H1 (cell line): ENCODE data around the gene RUVBL2. TPM values are rescaled to one million over a fixed set of nuclear protein-coding genes. Genes with fewer than 3 reads are reported as not detected.

ENCODE experiments used
- CTCF ChIA-PET: fragments of 300-600 bp; sonication (Branson Sonifier 250); formaldehyde crosslinking; loops from one replicate; lab custom pipeline; 2021; ENCODE audit not compliant: partially characterized antibody; lab: Charles Lee
- POLR2A ChIA-PET: fragments of 300-600 bp; sonication (Branson Sonifier 250); formaldehyde crosslinking; loops from one replicate; lab custom pipeline; 2021; ENCODE audit warnings: inconsistent platforms; ENCODE audit not compliant: partially characterized antibody; lab: Charles Lee
- DNase-seq, 2 experiments: peaks; one replicate each; pipeline versions ENCODE4 v3.0.0 to v3.0.0-alpha.2; 2010 to 2022; ENCODE audit warnings: low spot score in 2 of 2, low read depth in 1 of 2, mixed read lengths in 1 of 2
- FAIRE-seq: peaks from 2 replicates; lab custom pipeline; 2011; peaks lifted over from hg19 to GRCh38; lab: Jason Lieb, UNC
- H2AFZ ChIP-seq: 2 replicates; pipeline ENCODE4 v1.8.1; 2012; ENCODE audit warnings: low read length, inconsistent platforms
- H2AK5ac ChIP-seq: 2 replicates; pipeline ENCODE4 v1.6.1; 2013; ENCODE audit warnings: low read depth, low read length
- H2BK120ac ChIP-seq: replicated peaks from 2 replicates; pipeline ENCODE3; 2013; ENCODE audit warnings: low read depth, low read length, inconsistent platforms
- H2BK12ac ChIP-seq: 2 replicates; pipeline ENCODE4 v1.6.1; 2013; ENCODE audit warnings: low read depth, low read length
- H2BK15ac ChIP-seq: 2 replicates; pipeline ENCODE4 v1.6.1; 2013; ENCODE audit warnings: low read length
- H2BK20ac ChIP-seq: 2 replicates; pipeline ENCODE4 v1.6.1; 2013; ENCODE audit warnings: low read length
- H2BK5ac ChIP-seq: 2 replicates; pipeline ENCODE4 v1.6.1; 2013; ENCODE audit warnings: low read depth, low read length
- H3K14ac ChIP-seq: 2 replicates; pipeline ENCODE4 v1.6.1; 2013; ENCODE audit warnings: inconsistent platforms; ENCODE audit not compliant: insufficient read length
- H3K18ac ChIP-seq: 2 replicates; pipeline ENCODE4 v1.6.1; 2013; ENCODE audit warnings: low read length; ENCODE audit errors: extremely low read depth
- H3K23ac ChIP-seq: 2 replicates; pipeline ENCODE4 v1.6.1; 2013; ENCODE audit warnings: inconsistent platforms; ENCODE audit not compliant: insufficient read length
- H3K23me2 ChIP-seq: 2 replicates; pipeline ENCODE4 v1.6.1; 2013; ENCODE audit warnings: low read depth, low read length
- H3K27ac ChIP-seq: 2 replicates; pipeline ENCODE4 v1.6.1; 2011; ENCODE audit warnings: low read depth, low read length, inconsistent platforms
- H3K27me3 ChIP-seq, 4 experiments: replicated peaks in 1 of 4; 1 replicate in 1 of 4; 2 replicates in 3 of 4; pipeline versions ENCODE4 v1.6.1 to v1.8.1; 2011 to 2013; ENCODE audit warnings: low read length in 3 of 4, mild to moderate bottlenecking in 3 of 4, inconsistent platforms in 2 of 4, mixed read lengths in 2 of 4, moderate library complexity in 1 of 4; ENCODE audit not compliant: control insufficient read depth in 3 of 4, insufficient read depth in 3 of 4; ENCODE audit errors: extremely low read depth in 1 of 4
- H3K36me3 ChIP-seq, 4 experiments: 2 replicates each; pipeline versions ENCODE4 v1.6.1 to v1.8.1; 2011 to 2013; ENCODE audit warnings: mild to moderate bottlenecking in 4 of 4, low read length in 3 of 4, moderate library complexity in 2 of 4, control low read depth in 1 of 4, inconsistent platforms in 1 of 4; ENCODE audit not compliant: insufficient read depth in 4 of 4, control insufficient read depth in 2 of 4
- H3K4ac ChIP-seq: replicated peaks from 2 replicates; pipeline ENCODE3; 2013; ENCODE audit warnings: low read length, low read depth, mixed read lengths, inconsistent platforms; ENCODE audit not compliant: insufficient read length
- H3K4me1 ChIP-seq, 4 experiments: replicated peaks in 1 of 4; 1 replicate in 1 of 4; 2 replicates in 3 of 4; pipeline versions ENCODE4 v1.6.1 to v1.8.1; 2011 to 2013; ENCODE audit warnings: low read length in 3 of 4, inconsistent platforms in 2 of 4, mixed read lengths in 1 of 4; ENCODE audit not compliant: insufficient read depth in 4 of 4, control insufficient read depth in 3 of 4
- H3K4me2 ChIP-seq, 2 experiments: 2 replicates each; pipeline versions ENCODE4 v1.6.1 to v1.8.1; 2011 to 2013; ENCODE audit warnings: low read depth in 2 of 2, low read length in 2 of 2, control low read depth in 1 of 2, inconsistent platforms in 1 of 2, mild to moderate bottlenecking in 1 of 2; ENCODE audit not compliant: insufficient read depth in 1 of 2
- H3K4me3 ChIP-seq, 4 experiments: fragments of 200-600, 300-600 bp in 1 of 4; sonication (generic), shearing (Covaris generic), sonication (Bioruptor Twin) in 1 of 4; 2 replicates each; pipeline versions ENCODE4 v1.5.1 to v1.8.1; 2011 to 2016; ENCODE audit warnings: low read length in 4 of 4, low read depth in 3 of 4, control low read depth in 2 of 4, inconsistent platforms in 2 of 4, mild to moderate bottlenecking in 2 of 4, mixed read lengths in 1 of 4, moderate library complexity in 1 of 4; ENCODE audit not compliant: insufficient read depth in 2 of 4; ENCODE audit errors: extremely low read depth in 1 of 4
- H3K56ac ChIP-seq: replicated peaks from 2 replicates; pipeline ENCODE3; 2013; ENCODE audit warnings: low read depth, mild to moderate bottlenecking, mixed read lengths, low read length, inconsistent platforms; ENCODE audit not compliant: insufficient read length
- H3K79me1 ChIP-seq: 2 replicates; pipeline ENCODE4 v1.6.1; 2013; ENCODE audit warnings: low read depth, low read length, control low read depth
- H3K79me2 ChIP-seq, 2 experiments: 2 replicates each; pipeline versions ENCODE4 v1.6.1 to v1.8.1; 2012 to 2013; ENCODE audit warnings: low read length in 2 of 2, mild to moderate bottlenecking in 2 of 2, inconsistent platforms in 1 of 2; ENCODE audit not compliant: insufficient read depth in 2 of 2, control insufficient read depth in 1 of 2
- H3K9ac ChIP-seq, 4 experiments: replicated peaks in 1 of 4; 1 replicate in 1 of 4; 2 replicates in 3 of 4; pipeline versions ENCODE4 v1.6.1 to v1.8.1; 2011 to 2013; ENCODE audit warnings: low read depth in 3 of 4, low read length in 3 of 4, control low read depth in 2 of 4, mild to moderate bottlenecking in 2 of 4, moderate library complexity in 2 of 4, inconsistent platforms in 1 of 4; ENCODE audit errors: extremely low read depth in 1 of 4
- H3K9me3 ChIP-seq, 2 experiments: 2 replicates each; pipeline versions ENCODE4 v1.6.1 to v1.8.1; 2012 to 2013; ENCODE audit warnings: mild to moderate bottlenecking in 2 of 2, moderate library complexity in 2 of 2, control low read depth in 1 of 2, inconsistent platforms in 1 of 2, low read depth in 1 of 2, low read length in 1 of 2, mixed read lengths in 1 of 2; ENCODE audit not compliant: insufficient read depth in 2 of 2
- H4K20me1 ChIP-seq, 2 experiments: replicated peaks in 1 of 2; 2 replicates each; pipeline versions ENCODE3 to v1.8.1; 2011 to 2013; ENCODE audit warnings: inconsistent platforms in 2 of 2, low read length in 2 of 2, mild to moderate bottlenecking in 1 of 2; ENCODE audit not compliant: insufficient read depth in 2 of 2, control insufficient read depth in 1 of 2
- H4K5ac ChIP-seq: 2 replicates; pipeline ENCODE4 v1.6.1; 2013; ENCODE audit warnings: low read length, low read depth, mixed read lengths, inconsistent platforms; ENCODE audit not compliant: insufficient read length
- H4K8ac ChIP-seq: 2 replicates; pipeline ENCODE4 v1.8.0; 2013; ENCODE audit warnings: mild to moderate bottlenecking, moderate library complexity, low read length, inconsistent platforms; ENCODE audit not compliant: insufficient read depth; ENCODE audit errors: extremely low read depth
- H4K91ac ChIP-seq: replicated peaks from 2 replicates; pipeline ENCODE3; 2013; ENCODE audit warnings: low read length, mixed read lengths, inconsistent platforms; ENCODE audit not compliant: insufficient read length
- KDM4A ChIP-seq: IDR thresholded peaks from one replicate; pipeline ENCODE4 v1.7.1; 2012; ENCODE audit warnings: low read depth, mild to moderate bottlenecking, moderate library complexity, low read length, inconsistent platforms; ENCODE audit not compliant: severe bottlenecking
- KDM5A ChIP-seq: fragments of 200-600 bp; IDR thresholded peaks from 2 replicates; pipeline ENCODE4 v1.7.1; 2012; ENCODE audit warnings: mild to moderate bottlenecking, low read length, inconsistent platforms, mixed read lengths
- POU5F1 ChIP-seq: IDR thresholded peaks from 2 replicates; pipeline ENCODE4 v1.6.1; 2011; ENCODE audit warnings: low read depth, mild to moderate bottlenecking, low read length, moderate library complexity
- SAP30 ChIP-seq: fragments of 300-600 bp; sonication (generic); IDR thresholded peaks from 2 replicates; pipeline ENCODE4 v1.7.1; 2012; ENCODE audit warnings: low read length, moderate library complexity, mild to moderate bottlenecking, inconsistent platforms; ENCODE audit not compliant: insufficient read depth, insufficient replicate concordance
- SIN3A ChIP-seq, 2 experiments: IDR thresholded peaks in 1 of 2; conservative IDR thresholded peaks in 1 of 2; 2 replicates each; pipeline ENCODE4 v1.6.1; 2011 to 2012; ENCODE audit warnings: low read length in 2 of 2, improper control_type of control experiment in 1 of 2, low read depth in 1 of 2, mild to moderate bottlenecking in 1 of 2
- WGBS, 2 experiments: shearing (Covaris generic) in 1 of 2; methylation state at CpG; one replicate each; pipeline versions ENCODE4 v1.1.6 to v1.1.7; 2013 to 2015; ENCODE audit warnings: low lambda C conversion rate in 2 of 2, mixed read lengths in 2 of 2, inconsistent platforms in 1 of 2, low coverage in 1 of 2, missing lambda C conversion rate in 1 of 2; ENCODE audit not compliant: insufficient replicate concordance in 2 of 2, insufficient coverage in 1 of 2, insufficient read length in 1 of 2; ENCODE audit errors: extremely low coverage in 1 of 2, missing lambda C conversion rate in 1 of 2; 5-methylcytosine and 5-hydroxymethylcytosine counted together
- polyA plus RNA-seq, 7 experiments: library from polyadenylated mRNA; depleted of rRNA in 3 of 7; stranded (reverse) in 5 of 7; unstranded in 2 of 7; fragments of >200 nt in 5 of 7; fragments of 200-250 nt in 2 of 7; gene quantifications; 1 replicate in 5 of 7; 2 replicates in 1 of 7; 4 replicates in 1 of 7; pipeline versions ENCODE4 v1.2.1 to v1.2.3, GENCODE V29; 2011 to 2013; ENCODE audit warnings: missing spikeins in 2 of 7, mixed read lengths in 2 of 7
- total RNA-seq: library from RNA; stranded (reverse); fragmentation: NEBNext Ultra II Directional; extraction: Animal tissue kit (Norgen Biotek cat#: 25700); gene quantifications from 2 replicates; pipeline ENCODE4 v1.2.1, GENCODE V29; 2021

The RUVBL2 gene
- total and polyA plus RNA-seq, 2 of the 8 experiments (the other 6 are each of a cell fraction or from before 2014, with no cell fraction given) = 152 to 247 TPM

GRCh38 chr19:48994035-48994386 is 324 bp downstream of the RUVBL2 start:
- no peak overlapping the region for H2AFZ ChIP-seq
- H3K14ac ChIP-seq = no peak overlapping the region
- peak overlapping the region; percentile 29 for H4K5ac ChIP-seq
- H3K9me3 ChIP-seq = no peaks in the 10 kb centered on the region
- H3K36me3 ChIP-seq = peaks cover 0 to 6% (median 0%) of the 10 kb centered on the region in 4 experiments; a peak in 1 of 8 replicates
- no peak overlapping the region for H3K18ac ChIP-seq
- peaks cover under 1 to 12% of the 10 kb centered on the region in 2 experiments for H4K20me1 ChIP-seq
- WGBS, 2 experiments = 8% methylated on average over 12 of the region's 13 CpGs; no CpG with 5 or more reads in 1 of the 2 experiments
- CTCF ChIA-PET = interaction anchor here (0.6 to 2.6 kb wide), 25 partner anchors 15 to 289 kb away, joined by 3 to 19 read pairs (median 3); partner anchors contain the start of gene NUCB1
- H2BK20ac ChIP-seq = no peak overlapping the region
- H3K9ac ChIP-seq = peak overlapping the region; percentile 31 to 90 (median 74)
- peaks cover 8% of the 10 kb centered on the region; the same call in 1 of the 2 replicates for H3K23me2 ChIP-seq
- no peak overlapping the region for H2BK12ac ChIP-seq
- no peak overlapping the region; the same call in 1 of the 2 replicates for H4K8ac ChIP-seq
- POLR2A ChIA-PET = interaction anchor here (0.6 to 4.4 kb wide), 11 partner anchors 17 to 925 kb away, joined by 3 to 37 read pairs (median 3); partner anchors contain the start of genes FTL and PPP1R15A
- H3K4me1 ChIP-seq = peaks cover 0 to 3% (median 0%) of the 10 kb centered on the region in 4 experiments; a peak in 2 of 7 replicates
- peak overlapping the region; percentile 74 to 97 (median 92) for H3K4me3 ChIP-seq
- FAIRE-seq (no peak), DNase-seq (no peak)
- H2BK15ac ChIP-seq = no peak overlapping the region
- no peaks in the 10 kb centered on the region for H3K27me3 ChIP-seq
- TF ChIP-seq SIN3A (conservative IDR thresholded peaks at IDR 0.05 in 1 of 2, IDR thresholded peaks at IDR 0.05 in 1 of 2; ENCODE audit: low read depth in 1 of 2, low read length in 2 of 2) = 0 out of 4 replicates have a peak, but pooled peaks of 1 of the 2 experiments have one; percentile 6
- no peak for TF ChIP-seq POU5F1
- peak; percentile 48; the same call in 1 of the 2 replicates for TF ChIP-seq KDM5A
- TF ChIP-seq KDM4A = no peak
- TF ChIP-seq SAP30 = peak; percentile 45
- no peak overlapping the region for H4K91ac ChIP-seq
- H2BK5ac ChIP-seq = no peak overlapping the region
- H3K79me1 ChIP-seq = peaks cover 15% of the 10 kb centered on the region
- H3K4me2 ChIP-seq = peak overlapping the region; percentile 91 to 97
- H3K4ac ChIP-seq = no peak overlapping the region
- H3K27ac ChIP-seq = peak overlapping the region; percentile 28; the same call in 1 of the 2 replicates
- no peak overlapping the region for H3K56ac ChIP-seq
- H2BK120ac ChIP-seq = no peak overlapping the region
- peaks cover 11 to 33% of the 10 kb centered on the region in 2 experiments; a peak in 3 of 4 replicates for H3K79me2 ChIP-seq
- H2AK5ac ChIP-seq = no peak overlapping the region
- no peak overlapping the region for H3K23ac ChIP-seq
